GM18505 (cell line): ENCODE data around the gene RADIL.

Experiments
- ATAC-seq: cut with Tn5 transposase; IDR thresholded peaks from one replicate; pipeline ENCODE4 v1.9.1; 2021; ENCODE audit not compliant: unreplicated experiment
- POLR2A ChIP-seq: IDR thresholded peaks from 4 replicates; pipeline ENCODE4 v1.6.1; 2011; ENCODE audit warnings: borderline replicate concordance; ENCODE audit not compliant: insufficient read depth, insufficient read length; ENCODE audit errors: extremely low read depth

RADIL gene

DNA sequence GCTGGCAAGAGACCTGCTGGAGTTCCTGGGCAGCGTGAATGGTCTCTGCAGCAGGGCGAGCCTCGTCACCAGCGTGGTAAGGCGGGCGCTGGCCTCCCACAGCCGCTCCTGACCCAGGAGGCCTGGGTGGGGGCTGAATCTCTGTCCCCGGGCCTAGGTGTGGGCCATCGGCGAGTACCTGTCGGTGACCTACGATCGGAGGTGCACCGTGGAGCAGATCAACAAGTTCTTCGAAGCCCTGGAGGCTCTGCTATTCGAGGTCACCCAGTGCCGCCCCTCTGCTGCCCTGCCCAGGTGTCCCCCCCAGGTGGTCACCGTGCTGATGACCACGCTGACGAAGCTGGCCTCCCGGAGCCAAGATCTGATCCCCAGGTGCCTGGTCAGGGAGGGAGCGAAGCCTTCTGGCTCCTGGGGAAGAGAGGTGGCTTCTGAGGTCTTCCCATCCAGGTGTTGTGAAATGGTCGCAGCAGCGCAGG is 93.0 kb downstream of the RADIL start:
- no peak for TF ChIP-seq POLR2A
- ATAC-seq: no peak

DNA sequence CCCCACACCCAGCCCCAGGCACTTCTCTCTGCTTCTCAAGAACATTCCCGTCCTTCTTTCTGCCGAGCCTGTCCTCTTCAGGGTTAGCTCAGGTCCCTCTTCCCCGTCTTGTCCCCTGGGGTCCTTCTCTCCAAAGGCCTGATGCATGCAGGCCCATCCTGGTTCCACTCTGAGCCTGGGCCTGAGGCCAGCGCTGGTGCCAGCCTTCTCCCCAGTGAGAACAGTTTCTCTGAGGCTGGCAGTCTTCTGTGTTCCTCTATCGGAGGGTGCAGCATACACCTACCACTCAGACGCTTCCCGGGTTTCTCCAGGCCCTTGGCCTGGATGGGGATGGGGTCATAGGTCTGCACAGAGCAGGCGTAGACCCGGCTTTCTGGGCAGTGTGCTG is 93.4 kb downstream of the RADIL start:
- no peak for ATAC-seq

DNA sequence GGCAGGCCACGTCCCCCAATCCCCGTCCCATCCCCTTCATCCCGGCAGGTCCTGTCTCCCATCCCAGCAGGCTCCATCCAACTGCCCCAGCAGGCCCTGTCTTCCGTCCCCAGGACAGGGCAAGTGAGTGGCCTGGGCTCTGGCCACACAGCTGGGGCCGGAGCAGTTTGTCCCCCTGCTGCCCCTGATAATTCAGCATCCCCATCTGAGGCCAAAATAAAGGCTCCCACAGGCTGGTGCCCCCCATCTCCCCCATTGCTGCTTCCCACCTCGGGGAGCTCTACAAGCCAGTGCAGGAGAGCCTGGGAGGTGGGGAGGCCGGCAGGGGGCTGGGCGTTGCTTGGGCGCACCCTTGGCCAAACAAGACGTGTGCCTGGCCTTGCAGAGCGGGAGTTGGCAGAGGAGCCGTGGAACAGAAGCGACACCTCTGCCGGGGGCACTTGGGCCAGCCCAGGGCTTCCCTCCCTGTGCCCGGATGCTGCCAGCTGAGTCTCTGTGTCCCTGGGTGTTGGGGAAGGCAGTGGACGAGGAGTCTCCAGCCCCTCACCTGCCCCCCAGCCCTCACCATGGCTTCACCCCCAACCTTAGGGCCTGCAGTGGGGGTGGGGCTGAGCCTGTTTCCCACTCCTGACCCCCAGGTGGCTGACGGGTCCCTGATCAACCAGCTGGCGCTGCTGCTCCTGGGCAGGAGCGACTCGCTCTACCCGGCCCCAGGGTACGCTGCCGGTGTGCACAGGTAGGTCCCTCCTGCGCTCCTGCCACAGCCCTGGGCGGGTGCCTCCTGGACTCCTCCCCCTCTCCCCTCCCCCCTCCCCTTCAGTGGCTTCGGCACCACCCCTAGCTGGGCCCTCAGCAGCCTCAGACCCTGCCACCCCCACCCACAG is 94.1 kb downstream of the RADIL start:
- TF ChIP-seq POLR2A: no peak
- no peak for ATAC-seq

More for the DNA sequence above, 93.4 kb downstream of the RADIL start:
- no peak for TF ChIP-seq POLR2A

DNA sequence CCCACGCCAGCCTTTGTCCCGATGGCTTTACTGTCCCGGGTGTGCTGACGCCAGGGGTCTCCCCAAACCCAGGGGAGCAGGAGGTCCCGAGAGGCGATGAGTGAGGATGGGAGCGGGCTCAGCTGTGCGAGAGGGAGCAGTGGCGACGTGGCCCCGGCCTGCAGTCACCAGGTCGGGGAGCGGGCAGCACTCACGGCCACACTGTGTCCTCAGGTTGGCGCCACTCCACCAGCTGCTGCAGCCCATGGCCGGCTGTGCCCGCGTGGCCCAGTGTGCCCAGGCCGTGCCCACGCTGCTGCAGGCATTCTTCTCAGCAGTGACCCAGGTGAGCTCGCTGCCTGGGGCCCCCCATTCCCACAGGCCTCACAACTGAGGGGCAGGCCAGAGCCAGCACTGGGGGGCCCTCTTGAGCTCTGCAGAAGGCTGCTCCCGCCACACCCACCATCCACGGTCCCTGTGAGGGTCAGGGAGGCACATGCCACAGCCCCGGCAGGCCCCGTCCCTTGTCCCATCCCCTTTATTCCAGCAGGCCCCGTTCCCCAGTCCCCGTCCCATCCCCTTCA is 94.8 kb downstream of the RADIL start:
- ATAC-seq: no peak
- TF ChIP-seq POLR2A: no peak

DNA sequence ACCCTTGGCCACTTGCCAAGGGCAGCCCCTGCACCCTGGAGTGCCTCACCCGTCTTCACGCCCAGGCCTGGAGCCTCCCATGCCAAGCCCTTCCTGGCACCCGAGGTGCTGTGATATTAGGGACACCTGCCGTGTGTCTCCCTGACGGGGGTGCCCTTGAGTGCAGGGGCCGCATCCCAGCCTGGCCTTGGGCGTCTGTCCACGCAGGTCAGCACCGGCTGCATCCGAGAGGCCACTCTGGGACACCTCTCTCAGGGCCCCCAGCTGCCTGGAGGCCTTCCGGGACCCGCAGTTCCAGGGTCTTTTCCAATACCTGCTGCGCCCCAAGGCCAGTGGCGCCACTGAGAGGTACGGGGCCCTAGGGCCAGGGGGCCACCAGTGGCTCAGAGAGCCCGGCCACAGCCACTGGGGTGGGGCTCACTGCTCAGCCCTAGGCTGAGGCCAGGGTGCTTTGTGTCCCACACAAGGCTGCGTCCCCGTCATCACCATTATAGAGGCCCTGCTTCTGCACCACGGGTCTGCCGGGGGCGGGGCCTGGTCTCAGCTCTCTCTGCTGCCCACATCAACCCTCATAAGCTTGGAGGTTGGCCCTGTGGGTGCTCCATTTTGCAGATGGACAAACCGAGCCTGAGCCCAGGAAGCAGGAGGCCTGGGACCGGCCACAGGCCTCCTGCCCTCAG is 95.4 kb downstream of the RADIL start:
- TF ChIP-seq POLR2A: no peak
- no peak for ATAC-seq

DNA sequence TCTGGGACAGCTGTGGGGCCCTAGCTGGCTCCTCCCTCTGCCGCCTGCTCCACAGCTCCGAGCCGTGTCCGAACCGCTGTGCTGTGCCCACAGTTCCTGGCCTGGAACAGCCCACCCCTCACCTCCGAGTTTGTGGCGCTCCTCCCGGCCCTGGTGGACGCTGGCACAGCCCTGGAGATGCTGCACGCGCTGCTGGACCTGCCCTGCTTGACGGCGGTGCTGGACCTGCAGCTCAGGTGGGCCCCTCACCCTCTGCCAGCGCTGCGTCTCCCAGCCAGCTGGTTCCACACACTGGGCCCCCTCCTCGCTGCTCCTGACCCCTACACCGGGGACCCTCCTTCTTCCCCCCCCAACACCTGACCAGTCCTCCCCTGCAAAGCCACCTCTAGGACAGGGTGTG is 96.0 kb downstream of the RADIL start:
- TF ChIP-seq POLR2A: no peak
- no peak for ATAC-seq

DNA sequence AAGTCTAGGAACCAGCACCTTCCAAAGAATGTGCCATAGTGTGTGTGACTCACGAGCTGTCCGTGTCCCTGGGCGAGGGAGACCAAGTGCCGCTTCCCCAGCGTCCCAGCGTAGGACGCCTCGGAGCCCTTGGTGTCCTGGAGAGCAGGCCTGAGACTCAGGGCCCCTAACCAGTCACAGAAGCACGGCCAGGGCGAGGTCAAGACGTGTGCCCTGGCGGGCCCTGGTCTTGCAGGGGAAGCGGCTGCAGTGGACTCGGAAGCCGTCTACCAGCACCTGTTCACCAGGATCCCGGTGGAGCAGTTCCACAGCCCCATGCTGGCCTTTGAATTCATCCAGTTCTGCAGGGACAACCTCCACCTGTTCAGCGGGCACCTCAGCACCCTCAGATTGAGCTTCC is 97.5 kb downstream of the RADIL start:
- TF ChIP-seq POLR2A: no peak
- ATAC-seq: no peak

DNA sequence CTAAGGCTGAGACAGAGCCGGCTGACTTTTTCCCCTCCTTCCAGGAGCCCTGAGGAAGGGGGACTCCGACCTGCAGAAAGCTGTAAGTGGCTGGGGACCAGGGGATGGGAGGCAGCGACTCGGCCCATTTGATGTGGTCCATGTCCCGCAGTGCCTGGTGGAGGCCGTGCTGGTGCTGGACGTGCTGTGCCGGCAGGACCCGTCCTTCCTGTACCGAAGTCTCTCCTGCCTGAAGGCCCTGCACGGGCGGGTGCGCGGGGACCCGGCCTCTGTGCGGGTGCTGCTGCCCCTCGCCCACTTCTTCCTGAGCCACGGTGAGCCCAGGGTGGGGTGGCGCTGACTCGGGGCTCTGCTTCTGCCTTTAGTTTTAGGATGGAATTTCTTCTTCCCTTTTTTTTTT is 98.1 kb downstream of the RADIL start:
- TF ChIP-seq POLR2A: no peak
- no peak for ATAC-seq

DNA sequence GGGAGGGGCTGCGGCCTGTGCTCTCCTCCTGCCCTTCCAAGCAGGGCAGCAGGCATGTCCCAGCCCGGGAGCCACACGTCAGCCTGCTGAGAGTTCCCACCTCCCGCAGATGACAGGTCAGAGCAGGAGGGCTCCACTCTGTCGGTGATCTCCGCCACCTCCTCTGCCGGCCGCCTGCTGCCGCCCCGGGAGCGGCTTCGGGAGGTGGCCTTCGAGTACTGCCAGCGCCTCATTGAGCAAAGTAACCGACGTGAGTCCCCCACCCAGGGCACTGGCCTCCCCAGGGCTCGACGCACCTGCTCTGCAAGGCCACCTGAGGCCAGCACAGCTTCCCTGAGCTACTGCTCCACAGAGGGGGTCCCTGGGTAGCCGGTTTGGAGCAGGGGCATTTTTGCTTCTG is 98.7 kb downstream of the RADIL start:
- TF ChIP-seq POLR2A: no peak
- ATAC-seq: no peak

DNA sequence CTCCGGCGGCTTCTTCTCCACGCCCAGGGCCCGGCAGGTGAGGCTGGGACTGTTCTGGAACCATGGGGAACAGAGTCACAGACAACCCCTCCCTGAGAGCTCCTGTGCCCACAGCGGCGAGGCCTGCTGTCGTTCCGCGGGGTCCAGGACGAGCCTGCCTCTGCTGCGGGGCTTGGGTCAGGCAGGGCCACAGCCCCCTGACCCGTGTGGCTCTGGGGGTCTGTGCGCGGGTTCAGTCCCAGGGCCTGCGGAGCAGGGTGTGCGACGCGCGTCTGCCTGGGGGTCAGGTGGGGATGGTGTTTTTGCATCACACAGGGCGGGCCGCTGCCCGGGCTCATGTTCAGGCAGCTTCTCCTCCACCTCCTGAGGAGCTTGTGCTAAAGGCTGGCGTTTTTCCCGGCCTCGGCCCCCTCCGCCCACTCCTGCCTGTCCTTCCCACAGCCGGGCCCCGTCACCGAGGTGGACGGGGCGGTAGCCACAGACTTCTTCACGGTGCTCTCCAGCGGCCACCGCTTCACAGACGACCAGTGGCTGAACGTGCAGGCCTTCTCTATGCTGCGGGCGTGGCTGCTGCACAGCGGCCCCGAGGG is 99.7 kb downstream of the RADIL start:
- no peak for TF ChIP-seq POLR2A
- no peak for ATAC-seq

DNA sequence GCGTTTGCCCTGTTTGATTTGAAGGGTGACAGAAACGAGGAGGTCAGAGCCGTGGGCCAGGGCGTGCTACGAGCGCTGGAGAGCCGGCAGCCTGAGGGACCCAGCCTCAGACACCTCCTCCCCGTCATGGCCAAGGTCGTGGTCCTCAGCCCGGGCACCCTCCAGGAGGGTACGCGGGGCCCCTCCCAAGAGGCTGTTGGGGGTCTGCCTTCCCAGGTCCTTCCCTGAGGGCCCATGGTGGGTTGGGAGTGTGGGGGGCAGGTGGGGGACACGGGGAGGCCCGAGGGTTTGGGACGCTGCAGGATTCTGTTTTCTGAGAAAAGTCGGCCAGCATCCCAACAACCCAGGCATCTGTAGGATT is 100.2 kb downstream of the RADIL start:
- no peak for ATAC-seq
- TF ChIP-seq POLR2A: no peak

DNA sequence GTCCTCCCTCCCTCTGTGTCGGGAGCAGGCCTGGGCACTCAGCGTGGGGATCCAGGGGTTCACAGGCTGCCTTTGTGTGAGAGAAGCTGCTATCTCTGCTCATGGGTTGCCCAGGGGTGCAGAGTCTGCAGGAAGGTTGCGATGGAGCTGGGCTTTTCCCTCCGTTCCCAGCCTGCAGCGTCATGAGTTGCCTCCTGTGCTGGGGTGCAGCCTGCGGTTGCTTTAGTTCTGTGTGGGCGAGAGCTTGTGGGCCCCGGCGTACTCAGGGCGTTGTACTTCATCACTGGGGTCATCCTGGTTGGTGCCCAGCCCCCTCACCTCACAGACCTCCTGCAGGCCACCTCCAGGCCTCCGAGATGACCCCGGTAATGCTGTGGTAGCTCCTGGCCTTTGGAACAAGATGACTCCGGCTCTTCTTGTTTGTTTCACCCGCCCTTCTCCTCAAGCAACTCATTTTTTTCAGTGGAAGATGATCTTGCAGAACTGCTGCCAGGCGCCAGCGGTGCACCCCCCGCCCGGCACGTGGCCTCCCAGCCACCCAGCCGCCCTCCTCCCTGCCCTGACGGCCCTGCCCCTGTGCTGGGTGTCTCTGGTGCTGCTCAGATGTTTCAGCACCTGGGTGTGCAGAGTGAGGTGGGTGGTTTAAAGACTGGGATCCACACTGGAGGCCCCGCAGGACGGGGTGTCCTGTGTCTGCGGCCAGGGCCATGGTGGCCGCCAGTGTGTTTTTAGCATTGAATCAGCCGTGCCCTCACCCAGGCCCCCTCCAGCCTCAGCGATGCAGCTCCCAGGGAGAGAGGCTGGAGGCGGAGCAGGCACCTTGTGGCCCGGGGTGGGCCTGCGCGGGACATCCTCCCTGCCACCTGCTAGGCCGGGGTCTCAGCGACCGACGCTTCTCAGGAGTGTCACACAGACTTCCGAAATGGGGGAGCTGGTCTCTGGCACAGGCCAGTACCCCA is 100.9 kb downstream of the RADIL start:
- no peak for ATAC-seq
- TF ChIP-seq POLR2A: no peak
